Neural progenitor cell (in vitro differentiated cells): ENCODE measurements around the gene HECA.

Source experiments
- EZH2 ChIP-seq: fragments of 200-600 bp; sonication (generic); IDR thresholded peaks from 2 replicates; pipeline ENCODE4 v1.6.1; 2017; ENCODE audit warnings: antibody characterized with exemption, mild to moderate bottlenecking, moderate library complexity
- EZH2phosphoT487 ChIP-seq: fragments of 200-600 bp; sonication (generic); IDR thresholded peaks from 2 replicates; pipeline ENCODE4 v1.6.1; 2017; ENCODE audit warnings: antibody characterized with exemption
- TF ChIP-seq, protein P1 (sequence below): fragments of 200-600 bp; sonication (generic); IDR thresholded peaks from 2 replicates; pipeline ENCODE4 v1.5.1; 2017; ENCODE audit warnings: antibody characterized with exemption, mild to moderate bottlenecking

DNA sequence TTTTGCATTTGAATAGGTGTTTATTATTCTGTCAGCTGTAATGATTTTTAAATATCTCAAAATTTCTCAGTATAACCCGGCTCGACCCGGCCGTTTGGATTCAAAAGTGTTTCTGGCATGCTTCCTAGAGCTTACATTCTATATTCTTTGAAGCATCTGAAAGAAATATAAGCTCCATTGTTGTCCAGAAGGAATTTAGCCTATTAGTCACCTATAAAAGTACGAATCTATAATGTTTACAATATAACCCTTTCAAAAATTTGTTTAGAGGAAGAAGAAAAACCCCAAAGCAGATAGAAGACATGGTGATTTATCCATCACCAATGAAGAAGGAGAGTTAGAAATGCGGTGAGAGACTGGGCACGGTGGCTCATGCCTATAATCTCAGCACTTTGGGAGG is 22.3 kb upstream of the HECA start:
- TF ChIP-seq, protein P1, sequence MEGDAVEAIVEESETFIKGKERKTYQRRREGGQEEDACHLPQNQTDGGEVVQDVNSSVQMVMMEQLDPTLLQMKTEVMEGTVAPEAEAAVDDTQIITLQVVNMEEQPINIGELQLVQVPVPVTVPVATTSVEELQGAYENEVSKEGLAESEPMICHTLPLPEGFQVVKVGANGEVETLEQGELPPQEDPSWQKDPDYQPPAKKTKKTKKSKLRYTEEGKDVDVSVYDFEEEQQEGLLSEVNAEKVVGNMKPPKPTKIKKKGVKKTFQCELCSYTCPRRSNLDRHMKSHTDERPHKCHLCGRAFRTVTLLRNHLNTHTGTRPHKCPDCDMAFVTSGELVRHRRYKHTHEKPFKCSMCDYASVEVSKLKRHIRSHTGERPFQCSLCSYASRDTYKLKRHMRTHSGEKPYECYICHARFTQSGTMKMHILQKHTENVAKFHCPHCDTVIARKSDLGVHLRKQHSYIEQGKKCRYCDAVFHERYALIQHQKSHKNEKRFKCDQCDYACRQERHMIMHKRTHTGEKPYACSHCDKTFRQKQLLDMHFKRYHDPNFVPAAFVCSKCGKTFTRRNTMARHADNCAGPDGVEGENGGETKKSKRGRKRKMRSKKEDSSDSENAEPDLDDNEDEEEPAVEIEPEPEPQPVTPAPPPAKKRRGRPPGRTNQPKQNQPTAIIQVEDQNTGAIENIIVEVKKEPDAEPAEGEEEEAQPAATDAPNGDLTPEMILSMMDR = no peak
- TF ChIP-seq EZH2 (no peak), EZH2phosphoT487 (no peak)
